ENCODE data around the gene AUTS2. TPM values are rescaled to one million over a fixed set of nuclear protein-coding genes. Genes with fewer than 3 reads are reported as not detected.

Gene AUTS2
- total and polyA plus RNA-seq, 2 experiments from 2014 or later = 32.0 to 91.0 TPM

GRCh38 chr7:69588773-69589172 lies 9.5 kb upstream of the AUTS2 start:
- Histone ChIP-seq H3K79me2 (replicated peaks; ENCODE audit: insufficient read depth) (no peaks in the 10 kb centered on the region), H3K27ac (ENCODE audit: low read depth) (no peak overlapping the region), H3K4me2 (no peak overlapping the region), H4K20me1 (replicated peaks; ENCODE audit: insufficient read depth) (no peaks in the 10 kb centered on the region), H3K27me3 (ENCODE audit: insufficient read depth) (peaks cover 10% of the 10 kb centered on the region), H3K4me1 (ENCODE audit: insufficient read depth) (no peaks in the 10 kb centered on the region), H3K36me3 (ENCODE audit: insufficient read depth) (no peaks in the 10 kb centered on the region), H3K9me2 (ENCODE audit: insufficient read depth) (no peaks in the 10 kb centered on the region), H3F3A (replicated peaks; ENCODE audit: low read depth) (no peaks in the 10 kb centered on the region), H3K4me3 (no peak overlapping the region), H2AFZ (no peak overlapping the region)
- TF ChIP-seq ETS1 (IDR thresholded peaks at IDR 0.05) (no peak), ZNF114 (CRISPR knock-in tag; IDR thresholded peaks at IDR 0.05) (no peak), STAT1 (IDR thresholded peaks at IDR 0.05; ENCODE audit: unreplicated experiment) (no peak), POLR2AphosphoS5 (IDR thresholded peaks at IDR 0.05; ENCODE audit: low read depth) (no peak), EZH2 (IDR thresholded peaks at IDR 0.05; ENCODE audit: low read depth, unreplicated experiment) (no peak), CREB1 (CRISPR knock-in tag; IDR thresholded peaks at IDR 0.05; ENCODE audit: low read depth) (no peak; the same call in 1 of the 2 replicates), NANOG (IDR thresholded peaks at IDR 0.05; ENCODE audit: borderline replicate concordance) (no peak), ZNF462 (CRISPR knock-in tag; IDR thresholded peaks at IDR 0.05) (no peak), EZH2phosphoT487 (IDR thresholded peaks at IDR 0.05; ENCODE audit: unreplicated experiment) (no peak), ZNF331 (CRISPR knock-in tag; IDR thresholded peaks at IDR 0.05; ENCODE audit: low read depth) (no peak), REST (IDR thresholded peaks at IDR 0.05; ENCODE audit: unreplicated experiment) (no peak), CTCF (conservative IDR thresholded peaks at IDR 0.05; ENCODE audit: low read depth in 2 of 2) (no peak), JUNB (IDR thresholded peaks at IDR 0.05; ENCODE audit: unreplicated experiment) (no peak)
- ATAC-seq = no peak
- Mint-ChIP-seq H3K4me1 (peaks cover 3% of the 10 kb centered on the region; the same call in 1 of the 3 replicates), H3K27ac (no peak overlapping the region), H3K27me3 (ENCODE audit: insufficient read depth, low read depth, poor library complexity) (peaks cover 4% of the 10 kb centered on the region), H3K9me3 (peaks cover 10% of the 10 kb centered on the region), H3K4me3 (no peak overlapping the region), H3K36me3 (ENCODE audit: low read depth) (peaks cover 6% of the 10 kb centered on the region; the same call in 1 of the 3 replicates)
- no peak for DNase-seq (ENCODE audit: low spot score)

Data from GM23338 (cell line).